GM12878 (cell line): Measurements from ENCODE around the gene AGRP. TPM values are rescaled to one million over a fixed set of nuclear protein-coding genes. Genes with fewer than 3 reads are reported as not detected.

Experiments
- CEBPB ChIP-seq, 2 experiments: fragments of 150-350 bp in 1 of 2; IDR thresholded peaks; 2 replicates each; pipeline ENCODE4 v1.6.1; 2012 to 2014; ENCODE audit warnings: low read depth in 2 of 2, low read length in 2 of 2, borderline replicate concordance in 1 of 2, inconsistent platforms in 1 of 2
- EP300 ChIP-seq, 2 experiments: fragments of 150-350 bp in 1 of 2; IDR thresholded peaks; 2 replicates each; pipeline ENCODE4 v1.6.1; 2011 to 2012; ENCODE audit warnings: low read depth in 2 of 2, low read length in 2 of 2, borderline replicate concordance in 1 of 2, improper control_type of control experiment in 1 of 2, inconsistent platforms in 1 of 2; ENCODE audit not compliant: control insufficient read depth in 1 of 2
- IKZF1 ChIP-seq: fragments of 450-650 bp; conservative IDR thresholded peaks from 2 replicates; pipeline ENCODE4 v1.6.1; 2017; ENCODE audit warnings: antibody characterized with exemption, mild to moderate bottlenecking
- POU2F2 ChIP-seq: IDR thresholded peaks from 3 replicates; pipeline ENCODE4 v1.6.1; 2011; ENCODE audit warnings: low read depth, mild to moderate bottlenecking, low read length, borderline replicate concordance
- RAD51 ChIP-seq: fragments of 450-650 bp; IDR thresholded peaks from 2 replicates; pipeline ENCODE4 v1.6.1; 2016; ENCODE audit warnings: moderate library complexity, mild to moderate bottlenecking, inconsistent platforms
- SMAD5 ChIP-seq: IDR thresholded peaks from 2 replicates; pipeline ENCODE4 v1.6.1; 2016; ENCODE audit warnings: antibody characterized with exemption, low read depth
- SMARCA5 ChIP-seq: fragments of 450-650 bp; IDR thresholded peaks from 2 replicates; pipeline ENCODE4 v1.6.1; 2017; ENCODE audit warnings: mild to moderate bottlenecking
- STAT1 ChIP-seq: fragments of 450-650 bp; conservative IDR thresholded peaks from 2 replicates; pipeline ENCODE4 v1.6.1; 2014; ENCODE audit warnings: antibody characterized with exemption, mild to moderate bottlenecking
- TARDBP ChIP-seq: IDR thresholded peaks from 2 replicates; pipeline ENCODE4 v1.6.1; 2016; ENCODE audit warnings: borderline replicate concordance
- YY1 ChIP-seq: IDR thresholded peaks from 2 replicates; pipeline ENCODE4 v1.6.1; 2011; ENCODE audit warnings: low read depth, mild to moderate bottlenecking, low read length
- ZNF24 ChIP-seq: fragments of 450-650 bp; IDR thresholded peaks from 2 replicates; pipeline ENCODE4 v1.6.1; 2017; ENCODE audit warnings: antibody characterized with exemption, mild to moderate bottlenecking
- polyA plus RNA-seq, 11 experiments: library from polyadenylated mRNA; depleted of rRNA in 4 of 11; unstranded in 6 of 11; stranded (reverse) in 5 of 11; fragments of >200 nt; fragmentation: Nextera tagmentation in 4 of 11; fragmentation: Illumina TruSeq in 1 of 11; extraction: Ambion mirVana in 4 of 11; extraction: Trizol in 1 of 11; gene quantifications; 1 replicate in 1 of 11; 2 replicates in 10 of 11; pipeline versions ENCODE4 v1.2.1 to v1.2.3, GENCODE V29; 2011 to 2016; ENCODE audit warnings: inconsistent platforms in 2 of 11, missing spikeins in 2 of 11, low read depth in 1 of 11
- total RNA-seq, 4 experiments: library from RNA; depleted of rRNA in 3 of 4; stranded (reverse); fragments of >200 nt in 3 of 4; fragmentation: Illumina TruSeq in 1 of 4; extraction: Trizol in 1 of 4; gene quantifications; 2 replicates each; pipeline versions ENCODE4 v1.2.1 to v1.2.3, GENCODE V29; 2013 to 2021
- TF ChIP-seq, protein P1 (sequence below): fragments of 450-650 bp; IDR thresholded peaks from 2 replicates; pipeline ENCODE4 v1.6.1; 2017; ENCODE audit warnings: low read depth, mild to moderate bottlenecking, moderate library complexity
- TF ChIP-seq, protein P2 (sequence below): fragments of 450-650 bp; IDR thresholded peaks from 2 replicates; pipeline ENCODE4 v1.6.1; 2016; ENCODE audit warnings: mild to moderate bottlenecking, moderate library complexity, borderline replicate concordance

AGRP gene
- total and polyA plus RNA-seq, 10 of the 15 experiments (the other 5 are each of a cell fraction or from before 2014, with no cell fraction given): 0.16 to 0.75 (median 0.53) TPM; not detected in 6

DNA sequence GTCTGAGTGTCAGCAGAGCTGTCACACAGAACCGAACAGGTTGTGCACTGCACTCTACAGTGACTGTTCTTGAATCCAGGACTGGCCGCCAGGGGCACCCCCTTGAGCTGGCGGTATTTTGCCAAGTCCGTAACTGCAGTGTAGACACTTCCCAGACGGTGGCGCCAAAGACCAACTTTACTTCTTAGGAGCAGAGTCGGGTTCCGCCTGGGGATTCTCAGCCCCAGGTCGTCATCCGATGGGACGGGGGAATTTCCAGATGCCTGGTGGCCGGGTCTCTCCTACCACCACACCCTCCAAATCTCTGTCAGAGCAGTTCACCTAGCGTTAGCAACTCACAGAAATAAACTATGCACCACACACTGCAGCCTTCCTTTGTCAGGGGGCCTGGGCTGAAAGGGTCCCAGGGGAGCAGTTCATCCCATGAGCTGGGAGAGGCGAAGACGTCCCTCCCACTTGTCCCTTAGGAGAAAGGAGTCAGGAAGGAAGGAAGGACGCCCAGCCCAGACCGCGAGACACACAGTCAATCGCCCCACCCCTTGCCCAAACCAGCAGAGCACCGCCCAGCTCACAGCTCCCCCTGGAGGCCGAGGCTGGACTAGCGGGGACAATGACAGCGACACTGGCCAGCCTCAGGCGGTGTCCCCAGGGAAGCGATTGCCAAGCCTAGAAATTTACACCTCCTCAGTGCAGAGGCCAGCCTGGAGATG, 37.9 kb upstream of the AGRP start (continued):
- TF ChIP-seq, protein P1, sequence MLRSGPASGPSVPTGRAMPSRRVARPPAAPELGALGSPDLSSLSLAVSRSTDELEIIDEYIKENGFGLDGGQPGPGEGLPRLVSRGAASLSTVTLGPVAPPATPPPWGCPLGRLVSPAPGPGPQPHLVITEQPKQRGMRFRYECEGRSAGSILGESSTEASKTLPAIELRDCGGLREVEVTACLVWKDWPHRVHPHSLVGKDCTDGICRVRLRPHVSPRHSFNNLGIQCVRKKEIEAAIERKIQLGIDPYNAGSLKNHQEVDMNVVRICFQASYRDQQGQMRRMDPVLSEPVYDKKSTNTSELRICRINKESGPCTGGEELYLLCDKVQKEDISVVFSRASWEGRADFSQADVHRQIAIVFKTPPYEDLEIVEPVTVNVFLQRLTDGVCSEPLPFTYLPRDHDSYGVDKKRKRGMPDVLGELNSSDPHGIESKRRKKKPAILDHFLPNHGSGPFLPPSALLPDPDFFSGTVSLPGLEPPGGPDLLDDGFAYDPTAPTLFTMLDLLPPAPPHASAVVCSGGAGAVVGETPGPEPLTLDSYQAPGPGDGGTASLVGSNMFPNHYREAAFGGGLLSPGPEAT: peak; percentile 98
- peak; percentile 64; the same call in 1 of the 2 replicates for TF ChIP-seq YY1
- TF ChIP-seq POU2F2: peak; percentile 73; the same call in 2 of the 3 replicates
- TF ChIP-seq STAT1: no peak; the same call in 1 of the 2 replicates
- peak; percentile 99 for TF ChIP-seq SMARCA5
- TF ChIP-seq ZNF24: no peak
- TF ChIP-seq IKZF1: peak; percentile 98
- no peak for TF ChIP-seq EP300 (IDR thresholded peaks at IDR 0.05; ENCODE audit: borderline replicate concordance in 1 of 2, control insufficient read depth in 1 of 2, low read depth in 2 of 2, low read length in 2 of 2)
- TF ChIP-seq TARDBP: no peak
- TF ChIP-seq SMAD5: no peak
- TF ChIP-seq RAD51: no peak; the same call in 1 of the 2 replicates
- TF ChIP-seq CEBPB (IDR thresholded peaks at IDR 0.05; ENCODE audit: borderline replicate concordance in 1 of 2, low read depth in 2 of 2, low read length in 2 of 2): no peak
- TF ChIP-seq, protein P2, sequence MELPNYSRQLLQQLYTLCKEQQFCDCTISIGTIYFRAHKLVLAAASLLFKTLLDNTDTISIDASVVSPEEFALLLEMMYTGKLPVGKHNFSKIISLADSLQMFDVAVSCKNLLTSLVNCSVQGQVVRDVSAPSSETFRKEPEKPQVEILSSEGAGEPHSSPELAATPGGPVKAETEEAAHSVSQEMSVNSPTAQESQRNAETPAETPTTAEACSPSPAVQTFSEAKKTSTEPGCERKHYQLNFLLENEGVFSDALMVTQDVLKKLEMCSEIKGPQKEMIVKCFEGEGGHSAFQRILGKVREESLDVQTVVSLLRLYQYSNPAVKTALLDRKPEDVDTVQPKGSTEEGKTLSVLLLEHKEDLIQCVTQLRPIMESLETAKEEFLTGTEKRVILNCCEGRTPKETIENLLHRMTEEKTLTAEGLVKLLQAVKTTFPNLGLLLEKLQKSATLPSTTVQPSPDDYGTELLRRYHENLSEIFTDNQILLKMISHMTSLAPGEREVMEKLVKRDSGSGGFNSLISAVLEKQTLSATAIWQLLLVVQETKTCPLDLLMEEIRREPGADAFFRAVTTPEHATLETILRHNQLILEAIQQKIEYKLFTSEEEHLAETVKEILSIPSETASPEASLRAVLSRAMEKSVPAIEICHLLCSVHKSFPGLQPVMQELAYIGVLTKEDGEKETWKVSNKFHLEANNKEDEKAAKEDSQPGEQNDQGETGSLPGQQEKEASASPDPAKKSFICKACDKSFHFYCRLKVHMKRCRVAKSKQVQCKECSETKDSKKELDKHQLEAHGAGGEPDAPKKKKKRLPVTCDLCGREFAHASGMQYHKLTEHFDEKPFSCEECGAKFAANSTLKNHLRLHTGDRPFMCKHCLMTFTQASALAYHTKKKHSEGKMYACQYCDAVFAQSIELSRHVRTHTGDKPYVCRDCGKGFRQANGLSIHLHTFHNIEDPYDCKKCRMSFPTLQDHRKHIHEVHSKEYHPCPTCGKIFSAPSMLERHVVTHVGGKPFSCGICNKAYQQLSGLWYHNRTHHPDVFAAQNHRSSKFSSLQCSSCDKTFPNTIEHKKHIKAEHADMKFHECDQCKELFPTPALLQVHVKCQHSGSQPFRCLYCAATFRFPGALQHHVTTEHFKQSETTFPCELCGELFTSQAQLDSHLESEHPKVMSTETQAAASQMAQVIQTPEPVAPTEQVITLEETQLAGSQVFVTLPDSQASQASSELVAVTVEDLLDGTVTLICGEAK: no peak; the same call in 1 of the 2 replicates
